ENCODE data around the gene PYGB. TPM values are rescaled to one million over a fixed set of nuclear protein-coding genes. Genes with fewer than 3 reads are reported as not detected.

Gene PYGB
- total RNA-seq, 2 experiments from 2014 or later = 29.3 to 29.5 TPM

DNA sequence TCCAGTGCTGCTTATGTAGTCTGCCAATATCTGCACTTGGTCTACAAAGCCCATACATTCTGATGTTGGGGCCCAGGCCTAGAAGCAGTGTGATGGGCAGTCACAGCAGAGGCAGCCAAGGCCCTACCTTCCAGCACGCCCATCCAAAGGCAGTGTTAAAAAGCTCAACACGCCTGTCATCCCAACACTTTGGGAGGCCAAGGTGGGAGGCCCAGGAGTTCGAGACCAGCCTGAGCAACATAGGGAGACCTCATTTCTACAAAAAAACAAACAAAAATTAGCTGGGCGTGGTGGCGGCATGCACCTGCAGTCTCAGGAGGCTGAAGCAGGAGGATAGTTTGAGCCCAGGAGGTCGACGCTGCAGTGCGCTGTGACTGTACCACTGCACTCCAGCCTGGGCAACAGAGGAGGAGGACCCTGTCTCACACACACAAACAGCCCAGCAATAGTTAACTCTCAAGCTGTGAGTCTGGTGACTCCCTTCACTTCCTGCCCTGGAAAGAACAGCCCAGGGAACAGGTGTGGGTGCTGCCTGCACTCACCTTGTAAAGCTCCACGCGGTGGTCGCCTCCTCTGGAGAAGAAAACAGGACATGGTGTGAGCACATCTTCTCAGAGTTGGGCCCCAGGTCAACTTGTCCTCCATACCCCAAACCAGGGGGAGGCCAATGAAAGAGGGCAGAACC is 68.8 kb downstream of the PYGB start:
- H3K36me3 Mint-ChIP-seq = peaks cover 5% of the 10 kb centered on the region
- H3K4me1 Mint-ChIP-seq = peaks cover 6% of the 10 kb centered on the region
- POLR2A ChIA-PET = no interaction called here
- H3K4me3 Mint-ChIP-seq = no peak overlapping the region
- no peak for DNase-seq
- no peak overlapping the region for H3K27ac Mint-ChIP-seq
- no peaks in the 10 kb centered on the region for H3K9me3 Mint-ChIP-seq
- no peak for ATAC-seq (ENCODE audit: low read depth)
- no peaks in the 10 kb centered on the region for H3K27me3 Mint-ChIP-seq

GRCh38 chr20:25317351-25318075 is 69.6 kb downstream of the PYGB start:
- no peak for ATAC-seq (ENCODE audit: low read depth)

GRCh38 chr20:25318471-25319240 is 70.8 kb downstream of the PYGB start:
- ATAC-seq (ENCODE audit: low read depth) (no peak), DNase-seq (no peak)
- H3K9me3 Mint-ChIP-seq = no peaks in the 10 kb centered on the region
- H3K36me3 Mint-ChIP-seq = peaks cover 2% of the 10 kb centered on the region
- peaks cover 9% of the 10 kb centered on the region for H3K4me1 Mint-ChIP-seq
- H3K27ac Mint-ChIP-seq = no peak overlapping the region
- H3K27me3 Mint-ChIP-seq = no peaks in the 10 kb centered on the region
- H3K4me3 Mint-ChIP-seq = no peak overlapping the region
- POLR2A ChIA-PET = no interaction called here

More at GRCh38 chr20:25317351-25318075, 69.6 kb downstream of the PYGB start:
- DNase-seq = no peak
- POLR2A ChIA-PET = no interaction called here
- H3K27ac Mint-ChIP-seq = no peak overlapping the region
- peaks cover 3% of the 10 kb centered on the region for H3K36me3 Mint-ChIP-seq
- no peaks in the 10 kb centered on the region for H3K9me3 Mint-ChIP-seq
- H3K4me3 Mint-ChIP-seq = no peak overlapping the region
- no peaks in the 10 kb centered on the region for H3K27me3 Mint-ChIP-seq
- peaks cover 10% of the 10 kb centered on the region for H3K4me1 Mint-ChIP-seq

DNA sequence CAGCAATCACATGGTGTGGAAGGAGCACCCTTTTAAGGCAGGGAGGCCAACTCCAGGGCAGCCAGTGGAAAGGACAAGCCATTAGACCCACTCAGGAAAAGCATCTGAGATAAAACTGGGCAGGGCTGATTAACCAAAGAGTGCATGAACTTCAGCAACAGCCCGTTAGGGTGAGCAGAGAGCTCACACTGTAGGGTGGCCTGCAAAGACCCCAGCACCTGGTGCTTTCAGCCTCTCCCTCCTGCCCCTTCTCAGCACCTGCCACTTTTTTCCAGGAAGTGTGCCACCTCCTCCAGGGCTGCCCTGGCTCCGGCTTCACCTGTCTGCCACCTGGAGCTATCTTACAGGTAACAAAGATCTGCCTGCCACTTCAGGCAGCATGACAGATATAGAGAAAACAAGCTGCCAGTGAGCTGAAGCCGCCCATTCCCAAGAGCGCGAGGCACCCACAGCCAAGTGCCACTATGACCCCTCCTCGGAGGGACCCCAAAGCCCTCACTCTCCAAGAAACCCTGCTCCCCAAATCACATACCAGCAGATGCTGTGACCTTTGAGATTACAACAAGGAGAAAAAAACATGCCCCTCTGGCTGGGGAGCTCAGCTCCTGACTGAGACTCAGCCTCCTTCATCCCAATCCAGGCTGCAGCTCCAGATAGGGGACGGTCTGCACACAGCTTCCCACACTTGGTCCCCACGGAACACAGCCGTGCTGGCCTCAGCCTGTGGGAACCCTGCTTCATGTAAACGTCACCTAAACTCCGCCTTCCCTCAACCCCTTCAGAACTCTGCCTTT is 71.6 kb downstream of the PYGB start:
- DNase-seq = no peak
- ATAC-seq (ENCODE audit: low read depth) = no peak
- Mint-ChIP-seq H3K9me3 (no peaks in the 10 kb centered on the region), H3K4me3 (no peak overlapping the region), H3K36me3 (peaks cover 2% of the 10 kb centered on the region), H3K4me1 (peaks cover 11% of the 10 kb centered on the region), H3K27ac (no peak overlapping the region), H3K27me3 (no peaks in the 10 kb centered on the region)
- POLR2A ChIA-PET = no interaction called here

DNA sequence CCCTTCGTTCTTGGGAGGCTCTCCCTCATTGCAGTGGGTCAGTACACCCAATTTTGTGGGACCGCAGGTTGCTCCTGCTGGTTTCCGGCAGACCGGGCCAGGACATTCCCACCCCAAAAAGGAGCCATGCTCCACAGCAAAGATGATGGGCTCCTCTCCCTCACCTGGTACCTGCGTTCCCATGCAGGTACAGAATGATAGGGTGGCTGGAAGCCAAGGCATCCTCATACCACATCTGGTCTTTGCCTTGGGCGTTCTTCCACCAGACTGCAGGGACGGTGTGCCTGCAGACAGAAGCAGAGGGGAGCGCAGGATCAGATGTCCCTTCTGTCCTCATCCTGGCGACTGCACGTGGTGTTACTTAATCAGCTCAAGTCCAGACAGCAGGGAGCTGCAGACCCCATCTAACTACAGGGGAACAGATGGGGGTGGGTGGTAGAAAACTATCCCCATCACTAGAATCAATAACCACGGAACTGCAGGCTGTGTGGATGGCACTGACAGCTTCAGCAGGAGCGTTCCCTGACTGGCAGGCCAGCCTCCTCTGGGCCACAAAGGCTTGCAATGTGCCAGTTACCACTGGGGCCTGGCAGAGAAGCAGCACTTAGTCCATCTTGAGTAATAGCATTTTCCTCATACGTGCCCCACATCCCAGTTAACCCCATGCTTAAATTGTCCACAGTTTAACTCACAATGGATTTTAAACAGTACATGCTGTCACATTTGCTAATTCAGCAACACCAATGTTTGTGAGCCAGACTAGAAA is 72.3 kb downstream of the PYGB start:
- ATAC-seq (ENCODE audit: low read depth) = no peak
- Mint-ChIP-seq H3K27ac (no peak overlapping the region), H3K9me3 (no peaks in the 10 kb centered on the region), H3K4me1 (peaks cover 11% of the 10 kb centered on the region), H3K27me3 (no peaks in the 10 kb centered on the region), H3K4me3 (no peak overlapping the region), H3K36me3 (peaks cover 2% of the 10 kb centered on the region)
- POLR2A ChIA-PET = no interaction called here
- DNase-seq = no peak

- no peak for DNase-seq
- H3K36me3 Mint-ChIP-seq = peaks cover 2% of the 10 kb centered on the region
- peak; percentile 40 for ATAC-seq (ENCODE audit: low read depth)
- H3K27me3 Mint-ChIP-seq = no peaks in the 10 kb centered on the region
- H3K4me1 Mint-ChIP-seq = peaks cover 11% of the 10 kb centered on the region
- H3K4me3 Mint-ChIP-seq = no peak overlapping the region
- POLR2A ChIA-PET = no interaction called here
- H3K9me3 Mint-ChIP-seq = no peaks in the 10 kb centered on the region
- peak overlapping the region; percentile 45 for H3K27ac Mint-ChIP-seq
Measured at GRCh38 chr20:25321262-25321831, 73.5 kb downstream of the PYGB start.

DNA sequence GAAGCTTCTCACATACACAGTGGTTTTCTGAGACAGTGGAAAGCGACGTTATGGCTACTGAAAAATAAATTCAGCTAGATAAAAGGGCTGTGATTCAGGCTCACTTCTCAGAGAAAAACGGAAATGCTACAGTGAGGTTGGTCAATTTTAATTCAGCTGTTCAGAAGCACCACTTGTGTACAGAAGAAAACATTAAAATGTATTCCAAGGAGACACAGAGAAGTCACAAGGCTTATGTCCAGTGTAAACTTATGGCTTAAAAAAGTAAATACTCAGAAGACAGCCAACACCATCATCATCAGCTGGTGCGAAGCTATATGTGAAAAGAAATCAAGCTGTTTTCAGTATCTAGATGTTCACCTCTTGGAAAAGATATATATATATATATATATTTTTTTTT is 74.1 kb downstream of the PYGB start:
- H3K4me1 Mint-ChIP-seq = peaks cover 11% of the 10 kb centered on the region
- POLR2A ChIA-PET = no interaction called here
- H3K27me3 Mint-ChIP-seq = no peaks in the 10 kb centered on the region
- ATAC-seq (ENCODE audit: low read depth) = no peak
- H3K9me3 Mint-ChIP-seq = no peaks in the 10 kb centered on the region
- H3K36me3 Mint-ChIP-seq = peaks cover 2% of the 10 kb centered on the region
- no peak overlapping the region for H3K4me3 Mint-ChIP-seq
- no peak for DNase-seq
- peak overlapping the region; percentile 18 for H3K27ac Mint-ChIP-seq

DNA sequence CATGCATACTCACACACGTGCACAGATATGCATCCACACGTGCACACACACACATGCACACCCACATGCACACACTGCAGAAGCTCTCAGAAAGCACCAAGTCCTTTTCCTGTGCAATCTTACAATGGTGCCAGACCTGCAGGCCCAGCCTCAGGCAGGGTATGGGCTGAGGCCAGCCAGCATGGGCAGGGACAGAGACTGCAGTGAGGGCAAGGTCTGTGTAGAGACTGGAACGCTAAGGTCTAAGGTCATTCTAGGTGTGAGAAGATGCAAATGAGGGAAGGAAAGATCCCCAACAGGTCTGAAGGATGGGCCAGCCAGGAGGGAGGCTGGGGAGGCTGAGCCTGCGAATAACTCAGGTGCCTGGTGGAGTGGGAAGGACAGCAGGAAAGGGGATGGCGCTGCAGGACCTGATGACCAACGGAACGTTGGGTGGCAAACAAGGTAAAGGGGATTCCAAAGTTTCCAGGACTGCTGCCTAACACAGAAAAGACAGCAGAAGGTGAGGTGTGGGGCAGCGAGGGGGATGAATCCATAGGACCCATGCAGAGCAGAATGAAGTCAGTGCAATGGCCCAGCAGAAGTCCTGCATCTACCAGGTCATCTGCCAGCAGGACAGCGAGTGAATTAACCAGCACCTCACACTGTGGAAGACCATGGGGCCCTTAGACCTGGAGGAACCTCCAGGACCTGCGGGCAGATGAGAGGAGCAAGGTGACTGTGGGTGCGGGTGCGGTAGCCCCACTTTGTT is 75.8 kb downstream of the PYGB start:
- POLR2A ChIA-PET = no interaction called here
- Mint-ChIP-seq H3K36me3 (peaks cover 2% of the 10 kb centered on the region), H3K4me1 (peaks cover 11% of the 10 kb centered on the region), H3K4me3 (no peak overlapping the region), H3K9me3 (no peaks in the 10 kb centered on the region), H3K27me3 (no peaks in the 10 kb centered on the region), H3K27ac (no peak overlapping the region)
- DNase-seq = no peak
- no peak for ATAC-seq (ENCODE audit: low read depth)

- Mint-ChIP-seq H3K4me1 (peaks cover 9% of the 10 kb centered on the region), H3K27ac (no peak overlapping the region), H3K4me3 (no peak overlapping the region), H3K9me3 (no peaks in the 10 kb centered on the region), H3K36me3 (peaks cover 2% of the 10 kb centered on the region), H3K27me3 (no peaks in the 10 kb centered on the region)
- ATAC-seq (ENCODE audit: low read depth) (no peak), DNase-seq (no peak)
- POLR2A ChIA-PET = no interaction called here
Measured at GRCh38 chr20:25324412-25324811, 76.5 kb downstream of the PYGB start.

DNA sequence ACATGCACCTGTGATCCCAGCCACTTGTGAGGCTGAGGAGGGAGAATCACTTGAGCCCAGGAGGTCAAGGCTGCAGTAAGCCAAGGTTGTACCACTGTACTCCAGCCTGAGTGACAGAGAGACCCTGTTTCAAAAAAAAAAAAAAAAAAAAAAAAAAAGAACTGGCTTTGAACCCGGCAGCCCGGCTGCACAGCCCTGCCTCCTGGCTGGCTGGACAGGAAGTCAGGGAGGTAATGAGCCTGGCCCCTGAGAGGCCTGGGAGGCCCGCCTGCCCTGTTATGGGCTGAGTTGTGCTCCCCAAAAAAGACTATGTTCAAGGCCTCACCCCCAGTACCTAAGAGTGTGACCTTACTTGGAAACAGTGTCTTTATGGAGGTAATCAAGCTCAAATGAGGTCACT is 77.2 kb downstream of the PYGB start:
- POLR2A ChIA-PET = no interaction called here
- Mint-ChIP-seq H3K4me1 (peaks cover 10% of the 10 kb centered on the region), H3K27ac (no peak overlapping the region), H3K36me3 (peaks cover 7% of the 10 kb centered on the region), H3K4me3 (no peak overlapping the region), H3K9me3 (no peaks in the 10 kb centered on the region), H3K27me3 (no peaks in the 10 kb centered on the region)
- ATAC-seq (ENCODE audit: low read depth) (no peak), DNase-seq (no peak)

GRCh38 chr20:25325997-25326396 is 78.1 kb downstream of the PYGB start:
- no peaks in the 10 kb centered on the region for H3K27me3 Mint-ChIP-seq
- H3K27ac Mint-ChIP-seq = no peak overlapping the region
- peaks cover 7% of the 10 kb centered on the region for H3K36me3 Mint-ChIP-seq
- POLR2A ChIA-PET = no interaction called here
- H3K9me3 Mint-ChIP-seq = no peaks in the 10 kb centered on the region
- no peak overlapping the region for H3K4me3 Mint-ChIP-seq
- peaks cover 10% of the 10 kb centered on the region for H3K4me1 Mint-ChIP-seq
- ATAC-seq (ENCODE audit: low read depth) (no peak), DNase-seq (no peak)

Data from activated naive CD8-positive, alpha-beta T cell treated with anti-CD3 and anti-CD28 coated beads, Interleukin-2, amount 10 ng/mL, durations not matched to agents 7 days and 5 days (primary cell).